GM18498 (cell line): ENCODE data around the gene KDM6B.

Experiments
- ATAC-seq: cut with Tn5 transposase; IDR thresholded peaks from one replicate; pipeline ENCODE4 v1.9.1; 2021; ENCODE audit warnings: mild to moderate bottlenecking, moderate library complexity; ENCODE audit not compliant: unreplicated experiment

KDM6B gene

GRCh38 chr17:7818746-7819645 is 15.0 kb upstream of the KDM6B start:
- ATAC-seq = no peak

DNA sequence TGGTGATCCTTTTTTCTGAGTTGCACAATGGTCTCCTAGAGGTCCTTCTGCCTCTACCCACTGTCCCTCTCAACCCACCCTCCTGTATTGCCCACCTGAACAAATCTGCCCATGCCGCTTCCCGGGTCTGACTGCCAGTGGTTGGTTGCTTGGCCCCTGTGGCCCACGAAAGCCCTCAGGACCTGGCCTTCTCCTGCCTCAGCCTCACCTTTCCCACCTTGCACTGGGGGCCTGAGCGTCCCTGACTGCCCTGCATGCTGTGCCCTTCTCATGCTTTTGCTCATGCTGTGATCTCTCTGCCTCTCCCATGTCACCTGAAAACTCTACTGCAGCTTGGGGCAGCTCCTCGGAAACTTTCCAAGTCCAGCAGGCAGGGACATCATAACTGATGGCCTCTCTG is 13.8 kb upstream of the KDM6B start:
- no peak for ATAC-seq

DNA sequence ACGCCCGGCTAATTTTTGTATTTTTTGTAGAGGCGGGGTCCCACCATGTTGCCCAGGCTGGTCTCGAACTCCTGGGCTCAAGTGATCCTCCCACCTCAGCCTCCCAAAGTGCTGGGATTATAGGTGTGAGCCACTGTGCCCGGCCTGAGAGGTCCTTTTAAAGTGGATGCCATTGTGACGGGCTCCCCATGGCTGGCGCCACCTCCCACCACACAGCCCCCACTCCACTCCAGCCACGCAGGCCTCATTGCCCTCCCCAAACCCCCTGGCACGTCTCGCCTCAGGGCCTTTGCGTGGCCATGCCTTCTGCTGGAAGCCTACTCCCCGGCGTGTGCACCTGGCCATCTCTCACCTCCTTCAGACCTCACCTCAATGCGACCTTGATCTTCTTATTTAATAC is 11.9 kb upstream of the KDM6B start:
- ATAC-seq = no peak

GRCh38 chr17:7823581-7824001 is 10.4 kb upstream of the KDM6B start:
- no peak for ATAC-seq

- no peak for ATAC-seq
These were observed 9.7 kb upstream of the KDM6B start for GRCh38 chr17:7824021-7824924.

GRCh38 chr17:7825206-7825990 is 8.6 kb upstream of the KDM6B start:
- ATAC-seq = no peak

DNA sequence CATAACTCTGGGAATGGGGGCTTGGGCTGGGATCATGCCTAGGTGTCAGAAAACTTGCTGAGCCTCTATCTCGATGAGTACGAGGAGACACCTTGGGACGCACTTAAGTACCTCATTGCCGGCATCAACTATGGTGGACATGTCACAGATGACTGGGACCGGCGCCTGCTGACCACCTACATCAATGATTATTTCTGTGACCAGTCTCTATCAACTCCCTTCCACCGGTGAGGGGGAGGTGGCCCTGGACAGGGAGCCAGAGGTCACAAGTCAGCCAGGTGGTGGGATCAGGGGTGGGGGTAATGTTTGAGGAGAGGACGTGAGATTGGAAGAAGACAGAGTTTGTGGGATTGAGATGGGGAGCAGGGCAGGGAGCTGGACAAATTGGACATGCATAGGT is 3.4 kb upstream of the KDM6B start:
- no peak for ATAC-seq

DNA sequence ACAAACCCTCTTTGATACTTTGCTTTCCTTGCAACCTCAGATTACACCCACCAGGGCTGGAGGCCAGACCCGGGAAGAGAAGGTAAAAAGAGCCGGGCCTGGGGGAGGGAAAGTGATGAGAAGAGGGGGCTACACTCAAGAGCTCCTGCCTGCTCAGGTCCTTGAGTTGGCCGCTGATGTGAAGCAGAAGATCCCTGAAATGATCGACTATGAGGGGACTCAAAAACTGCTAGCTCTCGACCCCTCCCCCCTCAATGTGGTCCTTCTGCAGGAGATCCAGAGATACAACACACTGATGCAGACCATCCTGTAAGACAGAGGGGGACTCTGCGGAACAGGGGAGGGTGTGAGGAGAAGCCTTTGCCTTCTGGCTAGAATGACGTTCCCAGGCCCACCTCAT is 2.8 kb upstream of the KDM6B start:
- ATAC-seq = no peak

DNA sequence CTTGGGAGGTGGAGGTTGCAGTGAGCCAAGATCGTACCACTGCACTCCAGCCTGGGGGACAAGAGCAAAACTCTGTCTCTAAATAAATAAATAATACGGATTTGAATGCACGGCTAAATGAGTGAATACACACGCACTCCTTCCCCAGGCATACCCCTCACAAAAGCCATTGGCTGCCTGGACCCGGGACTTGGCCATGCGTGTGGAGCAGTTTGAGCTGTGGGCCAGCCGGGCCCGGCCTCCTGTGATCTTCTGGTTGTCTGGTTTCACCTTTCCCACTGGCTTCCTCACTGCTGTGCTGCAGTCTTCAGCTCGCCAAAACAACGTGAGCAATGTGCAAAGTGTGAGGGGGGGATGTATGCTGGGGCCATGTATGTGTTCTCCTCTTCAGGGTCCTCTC is 1.6 kb upstream of the KDM6B start:
- ATAC-seq = no peak

GRCh38 chr17:7833011-7833794 is 814 bp upstream of the KDM6B start:
- no peak for ATAC-seq

GRCh38 chr17:7834542-7834956 is 532 bp downstream of the KDM6B start:
- no peak for ATAC-seq

GRCh38 chr17:7834957-7835813 is 1.2 kb downstream of the KDM6B start:
- ATAC-seq = peak; percentile 48

- ATAC-seq = peak; percentile 33
These were observed 2.0 kb downstream of the KDM6B start for GRCh38 chr17:7835814-7836595.

DNA sequence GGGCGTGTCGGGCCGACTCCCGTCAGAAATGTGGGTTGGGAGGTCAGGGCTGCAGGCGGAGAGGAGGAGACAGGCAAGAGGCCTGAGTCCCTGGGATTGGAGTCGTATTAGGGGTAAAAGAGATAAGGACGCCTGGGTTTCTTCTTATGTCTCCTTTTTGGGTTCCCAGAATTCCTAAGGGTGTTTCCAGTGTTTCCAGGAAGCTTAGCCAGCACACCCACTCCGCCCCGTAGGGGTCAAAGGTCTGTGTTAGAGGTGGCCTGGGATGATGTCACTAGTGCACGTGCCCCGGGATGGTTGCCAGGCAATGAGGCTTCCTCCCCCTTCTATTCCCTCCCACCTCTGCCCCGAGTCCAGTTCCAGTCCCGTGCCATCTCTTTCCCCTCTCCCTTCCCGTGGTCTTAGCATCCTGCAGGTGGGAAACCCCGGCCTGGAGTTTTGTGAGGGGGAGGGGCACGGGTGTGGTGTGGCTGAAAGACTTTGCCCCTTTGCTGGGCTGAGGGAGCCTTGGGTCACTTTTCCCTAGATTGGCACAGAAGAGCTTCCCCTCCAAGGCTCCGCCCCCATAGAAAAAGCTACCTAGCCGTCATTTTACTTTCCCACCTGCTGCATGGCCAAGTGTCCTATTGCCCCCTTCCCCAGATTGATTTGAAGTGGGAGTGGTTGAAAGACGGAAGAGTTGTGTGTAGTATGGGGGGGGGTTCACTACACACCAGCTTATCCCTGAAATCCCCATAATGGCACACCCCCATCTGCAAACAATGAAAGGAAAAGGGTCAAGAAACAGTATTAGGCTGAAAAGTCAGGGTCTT is 2.8 kb downstream of the KDM6B start:
- no peak for ATAC-seq

DNA sequence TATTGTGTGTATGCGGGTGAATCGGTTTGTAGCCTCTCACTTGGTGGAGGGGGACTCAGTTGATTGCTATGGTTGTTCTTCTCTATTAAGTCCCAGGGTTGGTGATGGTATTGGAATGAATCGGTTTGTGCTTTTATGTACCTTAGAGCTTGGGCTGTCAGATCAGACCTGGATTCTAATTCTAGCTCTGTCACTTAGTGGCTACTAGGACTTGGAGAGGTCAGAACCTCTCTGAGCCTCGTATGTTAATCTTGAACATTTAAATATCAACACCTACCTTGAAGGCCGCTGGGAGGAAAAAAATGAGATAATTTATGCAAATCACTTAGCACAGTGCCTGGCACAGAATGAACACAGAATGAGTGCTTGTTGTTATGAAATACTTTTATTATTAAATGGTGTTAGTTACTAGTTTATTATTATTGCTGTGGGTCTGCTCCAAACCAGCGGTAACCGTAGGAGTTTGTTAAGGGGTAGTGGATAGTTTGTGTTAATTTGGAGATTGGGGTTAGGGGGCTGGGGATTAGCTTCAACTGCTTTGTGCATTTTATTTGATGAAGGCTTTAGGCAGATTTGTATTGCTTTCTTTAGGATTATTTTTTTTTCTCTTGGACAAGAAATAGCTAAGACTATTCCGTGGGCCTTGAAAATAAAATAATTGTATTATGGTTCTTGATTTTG is 3.5 kb downstream of the KDM6B start:
- ATAC-seq = no peak

GRCh38 chr17:7838090-7839075 is 4.4 kb downstream of the KDM6B start:
- ATAC-seq = no peak
